ENCODE data around the gene NUDT9.

GRCh38 chr4:87502580-87503238 is 80.3 kb downstream of the NUDT9 start:
- TF ChIP-seq CTCF (conservative IDR thresholded peaks at IDR 0.05 in 1 of 2, IDR thresholded peaks at IDR 0.05 in 1 of 2; ENCODE audit: low read depth in 1 of 2, low read length in 2 of 2) (no peak), EZH2 (IDR thresholded peaks at IDR 0.05; ENCODE audit: low read length, missing control alignments) (no peak)

Measured in fibroblast of lung (primary cell).